HT-29 (cell line): ENCODE measurements around the gene MORC2. TPM values are rescaled to one million over a fixed set of nuclear protein-coding genes. Genes with fewer than 3 reads are reported as not detected.

Source experiments
- DNase-seq: peaks from one replicate; pipeline ENCODE4 v3.0.0-alpha.2; 2015; ENCODE audit warnings: low spot score
- total RNA-seq: library from RNA; depleted of rRNA; stranded (reverse); fragments of >200 nt; shearing (Covaris generic); gene quantifications from 2 replicates; pipeline ENCODE4 v1.2.3, GENCODE V29; 2014

The MORC2 gene
- total RNA-seq, 1 experiment from 2014 or later, result 25.2 TPM

GRCh38 chr22:30889268-30889995, 79.1 kb downstream of the MORC2 start:
- DNase-seq, result no peak

GRCh38 chr22:30887861-30888260, 80.7 kb downstream of the MORC2 start:
- DNase-seq, result no peak

- DNase-seq, result no peak
Measured at GRCh38 chr22:30887453-30887852, 81.1 kb downstream of the MORC2 start.

GRCh38 chr22:30885591-30885990, 83.0 kb downstream of the MORC2 start:
- no peak for DNase-seq

- no peak for DNase-seq
Measured at GRCh38 chr22:30885001-30885366, 83.6 kb downstream of the MORC2 start.

GRCh38 chr22:30884211-30885000, 84.2 kb downstream of the MORC2 start:
- DNase-seq, result no peak

GRCh38 chr22:30883586-30884145, 84.9 kb downstream of the MORC2 start:
- DNase-seq, result no peak

GRCh38 chr22:30882974-30883533, 85.5 kb downstream of the MORC2 start:
- no peak for DNase-seq

GRCh38 chr22:30882184-30882717, 86.3 kb downstream of the MORC2 start:
- DNase-seq, result no peak

- DNase-seq, result no peak
Measured at GRCh38 chr22:30881361-30882183, 87.0 kb downstream of the MORC2 start.

GRCh38 chr22:30880847-30881246, 87.7 kb downstream of the MORC2 start:
- DNase-seq, result no peak

GRCh38 chr22:30880181-30880601, 88.4 kb downstream of the MORC2 start:
- no peak for DNase-seq

GRCh38 chr22:30879415-30879797, 89.2 kb downstream of the MORC2 start:
- no peak for DNase-seq

- no peak for DNase-seq
Measured at GRCh38 chr22:30878516-30879414, 89.8 kb downstream of the MORC2 start.

- no peak for DNase-seq
Measured at GRCh38 chr22:30877662-30878515, 90.7 kb downstream of the MORC2 start.

- no peak for DNase-seq
Measured at GRCh38 chr22:30876915-30877553, 91.5 kb downstream of the MORC2 start.

- no peak for DNase-seq
Measured at GRCh38 chr22:30876221-30876751, 92.3 kb downstream of the MORC2 start.

GRCh38 chr22:30875481-30876215, 92.9 kb downstream of the MORC2 start:
- DNase-seq, result no peak
